Stromal cell of bone marrow (primary cell): ENCODE results near the gene ARHGEF10L.
A peak's percentile ranks its signal among the peaks of the same experiment; 100 is the strongest.
"Not testable (repeated sequence)": the region's sequence is repeated elsewhere in the genome, so short reads cannot be mapped to it uniquely, and the experiment has no call there.

Experiments used
- DNase-seq: peaks from one replicate; pipeline ENCODE4 v3.0.0-alpha.2; 2012; ENCODE audit warnings: low read depth

Gene ARHGEF10L

GRCh38 chr1:17610085-17610484, 70.6 kb downstream of the ARHGEF10L start:
- no peak for DNase-seq

GRCh38 chr1:17610713-17611112, 71.2 kb downstream of the ARHGEF10L start:
- DNase-seq = no peak

- no peak for DNase-seq
Observed at GRCh38 chr1:17611991-17612390, 72.5 kb downstream of the ARHGEF10L start.

- no peak for DNase-seq
Observed at GRCh38 chr1:17612831-17613230, 73.3 kb downstream of the ARHGEF10L start.

GRCh38 chr1:17614586-17614985, 75.1 kb downstream of the ARHGEF10L start:
- DNase-seq = no peak

GRCh38 chr1:17615157-17615556, 75.7 kb downstream of the ARHGEF10L start:
- no peak for DNase-seq

- no peak for DNase-seq
Observed at GRCh38 chr1:17615959-17616358, 76.5 kb downstream of the ARHGEF10L start.

- no peak for DNase-seq
Observed at GRCh38 chr1:17616731-17617279, 77.3 kb downstream of the ARHGEF10L start.

- no peak for DNase-seq
Observed at GRCh38 chr1:17617787-17618557, 78.5 kb downstream of the ARHGEF10L start.

GRCh38 chr1:17618558-17619247, 79.2 kb downstream of the ARHGEF10L start:
- DNase-seq = no peak

- no peak for DNase-seq
Observed at GRCh38 chr1:17620448-17620847, 81.0 kb downstream of the ARHGEF10L start.

- no peak for DNase-seq
Observed at GRCh38 chr1:17621691-17622090, 82.2 kb downstream of the ARHGEF10L start.

- DNase-seq = no peak
Observed at GRCh38 chr1:17622823-17623222, 83.3 kb downstream of the ARHGEF10L start.

GRCh38 chr1:17624611-17625233, 85.2 kb downstream of the ARHGEF10L start:
- DNase-seq = peak; percentile 33

- no peak for DNase-seq
Observed at GRCh38 chr1:17627239-17628052, 87.9 kb downstream of the ARHGEF10L start.

- not testable (repeated sequence) for DNase-seq
Observed at GRCh38 chr1:17629046-17629445, 89.5 kb downstream of the ARHGEF10L start.

GRCh38 chr1:17629460-17629859, 90.0 kb downstream of the ARHGEF10L start:
- no peak for DNase-seq

GRCh38 chr1:17630048-17630830, 90.7 kb downstream of the ARHGEF10L start:
- DNase-seq = peak; percentile 76

- DNase-seq = no peak
Observed at GRCh38 chr1:17630986-17631385, 91.5 kb downstream of the ARHGEF10L start.

GRCh38 chr1:17631410-17631809, 91.9 kb downstream of the ARHGEF10L start:
- no peak for DNase-seq

GRCh38 chr1:17632106-17632505, 92.6 kb downstream of the ARHGEF10L start:
- no peak for DNase-seq
